Fibroblast of mammary gland (primary cell): ENCODE data around the gene NLRC3.

Experiments used
- DNase-seq: peaks from one replicate; pipeline ENCODE4 v3.0.0-alpha.2; 2010; ENCODE audit warnings: low read depth
- H3K4me3 ChIP-seq: 2 replicates; pipeline ENCODE4 v1.5.1; 2011; ENCODE audit warnings: low read depth, mild to moderate bottlenecking, low read length, moderate library complexity; ENCODE audit not compliant: control insufficient read depth
- CTCF ChIP-seq: conservative IDR thresholded peaks from 2 replicates; pipeline ENCODE4 v1.5.1; 2011; ENCODE audit warnings: low read depth, low read length, inconsistent platforms; ENCODE audit not compliant: control insufficient read depth, insufficient read depth

The NLRC3 gene

GRCh38 chr16:3536851-3537250, 40.4 kb downstream of the NLRC3 start:
- H3K4me3 ChIP-seq: no peak overlapping the region

GRCh38 chr16:3536271-3536731, 40.9 kb downstream of the NLRC3 start:
- DNase-seq: peak; percentile 71
- H3K4me3 ChIP-seq: no peak overlapping the region
- no peak for TF ChIP-seq CTCF

More at GRCh38 chr16:3536851-3537250, 40.4 kb downstream of the NLRC3 start:
- no peak for DNase-seq
- no peak for TF ChIP-seq CTCF

GRCh38 chr16:3534126-3534525, 43.1 kb downstream of the NLRC3 start:
- no peak for DNase-seq
- no peak overlapping the region for H3K4me3 ChIP-seq
- no peak for TF ChIP-seq CTCF

GRCh38 chr16:3532741-3533140, 44.5 kb downstream of the NLRC3 start:
- no peak for TF ChIP-seq CTCF
- no peak for DNase-seq
- no peak overlapping the region for H3K4me3 ChIP-seq

GRCh38 chr16:3530371-3530914, 46.8 kb downstream of the NLRC3 start:
- H3K4me3 ChIP-seq: no peak overlapping the region
- TF ChIP-seq CTCF: no peak
- DNase-seq: no peak

GRCh38 chr16:3529175-3529574, 48.0 kb downstream of the NLRC3 start:
- TF ChIP-seq CTCF: no peak
- no peak for DNase-seq
- no peak overlapping the region for H3K4me3 ChIP-seq

GRCh38 chr16:3528406-3528805, 48.8 kb downstream of the NLRC3 start:
- TF ChIP-seq CTCF: no peak
- DNase-seq: no peak
- H3K4me3 ChIP-seq: no peak overlapping the region
